MCF 10A (cell line): Measurements from ENCODE around the gene USP10. TPM values are rescaled to one million over a fixed set of nuclear protein-coding genes. Genes with fewer than 3 reads are reported as not detected.

Experiments used
- BruUV-seq: library from RNA; stranded (reverse); fragments of 400-500 nt; replicated peaks from 2 replicates; lab custom pipeline; 2021; lab: Mats Ljungman, UMichigan
- CTCF ChIA-PET: fragments of 300-600 bp; sonication (Branson Sonifier 250); formaldehyde crosslinking; extraction: SDS; loops from one replicate; lab custom pipeline; 2021; ENCODE audit warnings: antibody characterized with exemption, inconsistent platforms; lab: Yijun Ruan, JAX
- POLR2A ChIA-PET: fragments of 300-600, 350-650 bp; sonication (Branson Sonifier 250); formaldehyde crosslinking; extraction: SDS; loops from one replicate; lab custom pipeline; 2020; ENCODE audit warnings: antibody characterized with exemption, inconsistent platforms; lab: Yijun Ruan, JAX
- DNase-seq: peaks from one replicate; pipeline ENCODE4 v3.0.0-alpha.2; 2018; ENCODE audit not compliant: unreplicated experiment
- H3K27ac Mint-ChIP-seq: one replicate; pipeline ENCODE4 v1.8.0; 2022; ENCODE audit warnings: mild to moderate bottlenecking, low read depth, mixed read lengths; ENCODE audit not compliant: unreplicated experiment
- H3K27me3 Mint-ChIP-seq: one replicate; pipeline ENCODE4 v1.8.0; 2022; ENCODE audit warnings: mixed read lengths; ENCODE audit not compliant: insufficient read depth, unreplicated experiment
- H3K36me3 Mint-ChIP-seq: one replicate; pipeline ENCODE4 v1.8.0; 2022; ENCODE audit warnings: mild to moderate bottlenecking, moderate library complexity, mixed read lengths; ENCODE audit not compliant: insufficient read depth, unreplicated experiment
- H3K4me1 Mint-ChIP-seq: one replicate; pipeline ENCODE4 v1.8.0; 2022; ENCODE audit warnings: mixed read lengths; ENCODE audit not compliant: insufficient read depth, unreplicated experiment
- H3K4me3 Mint-ChIP-seq: one replicate; pipeline ENCODE4 v1.8.0; 2022; ENCODE audit warnings: mild to moderate bottlenecking, moderate library complexity, mixed read lengths; ENCODE audit not compliant: unreplicated experiment
- H3K9me3 Mint-ChIP-seq: one replicate; pipeline ENCODE4 v1.8.0; 2022; ENCODE audit warnings: mixed read lengths; ENCODE audit not compliant: unreplicated experiment
- intact Hi-C: fragments of 100-400 bp; cut with micrococcal nuclease; formaldehyde crosslinking; loops from 2 replicates; pipeline ENCODE4 v1.14.1; 2022
- total RNA-seq: library from RNA; stranded (reverse); gene quantifications from 2 replicates; pipeline ENCODE4 v1.2.3, GENCODE V29; 2022
- TF ChIP-seq, protein P1 (sequence below): fragments of 200-600 bp; IDR thresholded peaks from one replicate; pipeline ENCODE4 v1.8.0; 2022; ENCODE audit warnings: antibody characterized with exemption, mild to moderate bottlenecking; ENCODE audit not compliant: unreplicated experiment

Gene USP10
- total RNA-seq, 1 experiment from 2014 or later: 129 TPM

DNA sequence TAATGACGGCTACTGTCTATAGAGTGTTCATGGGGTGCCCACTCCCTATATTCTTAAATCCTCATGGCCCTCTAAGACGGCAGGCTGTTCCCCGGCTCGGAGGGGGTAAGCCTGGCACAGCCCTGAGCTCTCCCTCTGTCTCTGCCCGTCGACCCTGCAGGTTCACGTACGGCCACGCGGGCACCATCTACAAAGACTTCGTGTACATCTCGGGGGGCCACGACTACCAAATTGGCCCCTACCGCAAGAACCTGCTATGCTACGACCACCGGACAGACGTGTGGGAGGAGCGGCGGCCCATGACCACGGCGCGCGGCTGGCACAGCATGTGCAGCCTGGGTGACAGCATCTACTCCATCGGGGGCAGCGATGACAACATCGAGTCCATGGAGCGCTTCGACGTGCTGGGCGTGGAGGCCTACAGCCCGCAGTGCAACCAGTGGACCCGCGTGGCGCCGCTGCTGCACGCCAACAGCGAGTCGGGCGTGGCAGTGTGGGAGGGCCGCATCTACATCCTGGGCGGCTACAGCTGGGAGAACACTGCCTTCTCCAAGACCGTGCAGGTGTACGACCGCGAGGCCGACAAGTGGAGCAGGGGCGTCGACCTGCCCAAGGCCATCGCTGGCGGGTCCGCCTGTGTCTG, 38.3 kb upstream of the USP10 start:
- TF ChIP-seq, protein P1, sequence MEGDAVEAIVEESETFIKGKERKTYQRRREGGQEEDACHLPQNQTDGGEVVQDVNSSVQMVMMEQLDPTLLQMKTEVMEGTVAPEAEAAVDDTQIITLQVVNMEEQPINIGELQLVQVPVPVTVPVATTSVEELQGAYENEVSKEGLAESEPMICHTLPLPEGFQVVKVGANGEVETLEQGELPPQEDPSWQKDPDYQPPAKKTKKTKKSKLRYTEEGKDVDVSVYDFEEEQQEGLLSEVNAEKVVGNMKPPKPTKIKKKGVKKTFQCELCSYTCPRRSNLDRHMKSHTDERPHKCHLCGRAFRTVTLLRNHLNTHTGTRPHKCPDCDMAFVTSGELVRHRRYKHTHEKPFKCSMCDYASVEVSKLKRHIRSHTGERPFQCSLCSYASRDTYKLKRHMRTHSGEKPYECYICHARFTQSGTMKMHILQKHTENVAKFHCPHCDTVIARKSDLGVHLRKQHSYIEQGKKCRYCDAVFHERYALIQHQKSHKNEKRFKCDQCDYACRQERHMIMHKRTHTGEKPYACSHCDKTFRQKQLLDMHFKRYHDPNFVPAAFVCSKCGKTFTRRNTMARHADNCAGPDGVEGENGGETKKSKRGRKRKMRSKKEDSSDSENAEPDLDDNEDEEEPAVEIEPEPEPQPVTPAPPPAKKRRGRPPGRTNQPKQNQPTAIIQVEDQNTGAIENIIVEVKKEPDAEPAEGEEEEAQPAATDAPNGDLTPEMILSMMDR: no peak
- ChIA-PET POLR2A (interaction anchor here (0.7 to 0.9 kb wide), 2 partner anchors 13 to 59 kb away, joined by 3 read pairs; no protein-coding TSS in a partner anchor), CTCF (interaction anchor here (3.6 kb wide), 1 partner anchor 11 kb away, joined by 37 read pairs; no protein-coding TSS in a partner anchor)
- DNase-seq: no peak
- no TSS peak for BruUV-seq
- Mint-ChIP-seq H3K9me3 (no peaks in the 10 kb centered on the region), H3K27ac (no peak overlapping the region), H3K4me1 (no peaks in the 10 kb centered on the region), H3K4me3 (no peak overlapping the region), H3K36me3 (peaks cover 55% of the 10 kb centered on the region), H3K27me3 (no peaks in the 10 kb centered on the region)
- intact Hi-C loops: no loop called here

DNA sequence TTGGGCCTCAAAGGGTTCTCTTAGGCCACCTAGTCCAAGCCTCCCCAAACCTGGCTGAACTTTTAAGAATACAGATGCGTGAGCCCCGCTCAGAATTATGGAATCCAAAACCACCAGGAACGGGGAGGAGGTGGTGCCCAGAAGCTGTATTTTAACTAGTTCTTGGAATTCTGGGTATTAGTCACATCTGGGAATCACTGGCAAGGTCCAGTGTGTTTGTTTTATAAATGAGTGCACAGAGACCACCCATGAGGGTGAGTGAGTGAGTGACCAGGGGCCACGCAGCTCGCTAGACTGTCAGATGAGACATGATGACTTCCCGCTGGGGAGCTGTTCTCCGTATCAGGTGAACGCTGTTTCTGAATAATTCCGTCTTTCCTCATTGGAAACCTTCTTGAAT, 37.3 kb upstream of the USP10 start:
- CTCF ChIA-PET: interaction anchor here (0.6 to 3.6 kb wide), 5 partner anchors 10 to 475 kb away, joined by 3 to 37 read pairs (median 4); partner anchors contain the start of gene TAF1C
- POLR2A ChIA-PET: interaction anchor here (0.9 kb wide), 1 partner anchor 60 kb away, joined by 3 read pairs; no protein-coding TSS in a partner anchor
- no peaks in the 10 kb centered on the region for H3K4me1 Mint-ChIP-seq
- BruUV-seq: no TSS peak
- TF ChIP-seq, protein P1: no peak
- peaks cover 47% of the 10 kb centered on the region for H3K36me3 Mint-ChIP-seq
- no peaks in the 10 kb centered on the region for H3K9me3 Mint-ChIP-seq
- intact Hi-C loops: no loop called here
- no peak overlapping the region for H3K4me3 Mint-ChIP-seq
- no peak for DNase-seq
- no peaks in the 10 kb centered on the region for H3K27me3 Mint-ChIP-seq
- no peak overlapping the region for H3K27ac Mint-ChIP-seq

DNA sequence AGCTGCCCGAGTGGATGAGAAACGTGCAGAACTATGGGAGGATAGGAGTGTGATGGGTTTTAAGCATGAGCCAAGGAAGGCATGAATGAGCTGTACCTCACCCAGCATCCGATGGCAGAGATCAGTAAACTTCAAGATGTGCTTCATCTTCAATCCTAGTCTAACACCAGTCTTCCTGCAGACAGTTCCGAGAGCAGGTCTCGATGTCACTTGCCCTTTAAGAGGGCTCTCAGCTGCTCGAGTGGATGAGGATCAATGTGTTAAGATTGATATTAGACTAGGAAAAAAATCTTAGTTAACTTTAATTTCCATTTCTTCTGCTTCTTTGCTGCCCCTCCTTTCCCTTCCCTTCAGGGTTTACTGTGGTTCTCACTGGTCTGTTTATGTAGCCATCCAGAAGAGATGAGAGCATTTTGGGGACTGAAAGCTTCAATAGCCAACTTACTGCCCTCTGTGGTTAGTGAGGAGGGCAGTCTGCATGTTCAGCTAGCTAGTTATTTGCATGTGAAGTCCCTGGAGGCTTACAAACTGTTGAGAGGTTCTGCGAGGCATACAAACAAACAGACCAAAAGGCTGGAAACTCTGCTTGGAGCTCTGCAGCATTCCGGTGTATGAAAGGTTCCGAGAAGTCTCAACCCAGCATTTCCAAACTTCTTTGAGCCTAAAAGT, 36.2 kb upstream of the USP10 start:
- Mint-ChIP-seq H3K27me3 (no peaks in the 10 kb centered on the region), H3K4me1 (no peaks in the 10 kb centered on the region), H3K36me3 (peaks cover 36% of the 10 kb centered on the region), H3K27ac (no peak overlapping the region), H3K9me3 (no peaks in the 10 kb centered on the region), H3K4me3 (no peak overlapping the region)
- intact Hi-C loops: no loop called here
- no TSS peak for BruUV-seq
- TF ChIP-seq, protein P1: no peak
- ChIA-PET POLR2A (interaction anchor here (1.1 to 1.6 kb wide), 2 partner anchors 9 to 62 kb away, joined by 4 to 5 read pairs; no protein-coding TSS in a partner anchor), CTCF (interaction anchor here (0.6 to 3.6 kb wide), 5 partner anchors 8 to 74 kb away, joined by 3 to 37 read pairs (median 4); no protein-coding TSS in a partner anchor)
- DNase-seq: no peak

DNA sequence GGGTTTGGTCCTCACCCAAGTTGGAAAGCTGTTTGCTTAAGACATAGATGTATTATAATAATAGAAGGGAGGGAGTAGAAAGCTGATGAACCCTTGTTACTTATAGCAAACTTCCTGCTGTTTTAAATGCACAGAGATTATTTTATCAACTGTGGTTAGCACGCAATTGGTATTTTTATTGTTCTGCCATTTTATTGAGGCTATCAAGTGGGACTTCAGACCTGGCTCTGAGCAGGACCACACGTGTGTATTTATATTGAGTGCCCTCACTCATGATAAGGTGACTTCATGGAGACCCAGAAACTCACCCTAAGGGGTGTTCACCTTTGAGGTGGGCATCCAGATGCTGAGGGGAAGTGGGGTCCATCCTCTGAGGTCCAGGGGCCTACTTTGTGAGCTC, 34.4 kb upstream of the USP10 start:
- TF ChIP-seq, protein P1: no peak
- POLR2A ChIA-PET: interaction anchor here (0.5 to 1.6 kb wide), 4 partner anchors 11 to 81 kb away, joined by 3 to 6 read pairs (median 4); no protein-coding TSS in a partner anchor
- CTCF ChIA-PET: interaction anchor here (1.2 kb wide), 1 partner anchor 55 kb away, joined by 6 read pairs; no protein-coding TSS in a partner anchor
- intact Hi-C loops: no loop called here
- Mint-ChIP-seq H3K4me1 (no peaks in the 10 kb centered on the region), H3K9me3 (no peaks in the 10 kb centered on the region), H3K27ac (no peak overlapping the region), H3K36me3 (peaks cover 28% of the 10 kb centered on the region), H3K27me3 (no peaks in the 10 kb centered on the region), H3K4me3 (no peak overlapping the region)
- DNase-seq: no peak
- BruUV-seq: no TSS peak
